Progenitor cell of endocrine pancreas (in vitro differentiated cells): ENCODE results near the gene CNTNAP2. TPM values are rescaled to one million over a fixed set of nuclear protein-coding genes. Genes with fewer than 3 reads are reported as not detected.

Source experiments
- DNase-seq: peaks from one replicate; pipeline ENCODE4 v3.0.0; 2021; ENCODE audit warnings: low spot score; ENCODE audit not compliant: unreplicated experiment
- H3K27ac Mint-ChIP-seq: 2 replicates; pipeline ENCODE4 v1.8.0; 2021; ENCODE audit warnings: mild to moderate bottlenecking, moderate library complexity, mixed read lengths
- H3K27me3 Mint-ChIP-seq: 2 replicates; pipeline ENCODE4 v1.8.0; 2021; ENCODE audit warnings: mixed read lengths
- H3K36me3 Mint-ChIP-seq: 2 replicates; pipeline ENCODE4 v1.8.0; 2022; ENCODE audit warnings: mixed read lengths; ENCODE audit not compliant: insufficient read depth
- H3K4me1 Mint-ChIP-seq: 2 replicates; pipeline ENCODE4 v1.8.0; 2021; ENCODE audit warnings: low read depth, mixed read lengths
- H3K4me3 Mint-ChIP-seq: 2 replicates; pipeline ENCODE4 v1.8.0; 2021; ENCODE audit warnings: low read depth, mild to moderate bottlenecking, moderate library complexity, mixed read lengths
- H3K9me3 Mint-ChIP-seq: 2 replicates; pipeline ENCODE4 v1.8.0; 2021; ENCODE audit warnings: low read depth, mixed read lengths
- total RNA-seq: library from RNA; stranded (reverse); gene quantifications from 2 replicates; pipeline ENCODE4 v1.2.1, GENCODE V29; 2021
- TF ChIP-seq, protein P1 (sequence below): fragments of 200-600 bp; sonication (generic); IDR thresholded peaks from one replicate; pipeline ENCODE4 v1.5.0; 2021; ENCODE audit warnings: antibody characterized with exemption, mild to moderate bottlenecking; ENCODE audit not compliant: unreplicated experiment

CNTNAP2 gene
- total RNA-seq, 1 donor from 2014 or later = 6.5 TPM

DNA sequence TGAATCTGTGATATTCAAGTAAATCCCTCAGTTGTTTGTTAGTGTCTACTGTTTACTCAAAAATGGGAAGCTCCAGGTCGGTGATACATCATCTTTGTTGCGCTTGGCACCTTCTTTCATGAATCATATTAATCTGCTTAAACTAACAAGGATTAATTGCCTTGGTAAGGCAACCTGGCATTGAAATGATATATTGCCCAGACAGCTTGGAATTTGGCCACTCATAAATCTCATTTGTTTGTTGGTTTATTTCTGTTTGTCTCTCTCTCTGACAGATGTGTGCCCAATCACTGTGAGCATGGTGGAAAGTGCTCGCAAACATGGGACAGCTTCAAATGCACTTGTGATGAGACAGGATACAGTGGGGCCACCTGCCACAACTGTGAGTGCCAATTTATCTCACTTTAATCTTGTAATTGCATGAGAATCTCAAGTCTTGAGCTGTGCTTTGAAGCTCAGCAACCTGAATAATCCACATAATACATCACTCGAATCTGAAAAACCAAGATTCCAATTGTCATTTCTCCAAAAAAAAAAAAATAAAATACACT is 1369.1 kb downstream of the CNTNAP2 start:
- H3K27me3 Mint-ChIP-seq = no peaks in the 10 kb centered on the region
- H3K4me3 Mint-ChIP-seq = no peak overlapping the region
- DNase-seq = no peak
- TF ChIP-seq, protein P1, sequence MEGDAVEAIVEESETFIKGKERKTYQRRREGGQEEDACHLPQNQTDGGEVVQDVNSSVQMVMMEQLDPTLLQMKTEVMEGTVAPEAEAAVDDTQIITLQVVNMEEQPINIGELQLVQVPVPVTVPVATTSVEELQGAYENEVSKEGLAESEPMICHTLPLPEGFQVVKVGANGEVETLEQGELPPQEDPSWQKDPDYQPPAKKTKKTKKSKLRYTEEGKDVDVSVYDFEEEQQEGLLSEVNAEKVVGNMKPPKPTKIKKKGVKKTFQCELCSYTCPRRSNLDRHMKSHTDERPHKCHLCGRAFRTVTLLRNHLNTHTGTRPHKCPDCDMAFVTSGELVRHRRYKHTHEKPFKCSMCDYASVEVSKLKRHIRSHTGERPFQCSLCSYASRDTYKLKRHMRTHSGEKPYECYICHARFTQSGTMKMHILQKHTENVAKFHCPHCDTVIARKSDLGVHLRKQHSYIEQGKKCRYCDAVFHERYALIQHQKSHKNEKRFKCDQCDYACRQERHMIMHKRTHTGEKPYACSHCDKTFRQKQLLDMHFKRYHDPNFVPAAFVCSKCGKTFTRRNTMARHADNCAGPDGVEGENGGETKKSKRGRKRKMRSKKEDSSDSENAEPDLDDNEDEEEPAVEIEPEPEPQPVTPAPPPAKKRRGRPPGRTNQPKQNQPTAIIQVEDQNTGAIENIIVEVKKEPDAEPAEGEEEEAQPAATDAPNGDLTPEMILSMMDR = no peak
- H3K9me3 Mint-ChIP-seq = no peaks in the 10 kb centered on the region
- H3K4me1 Mint-ChIP-seq = no peaks in the 10 kb centered on the region
- H3K36me3 Mint-ChIP-seq = no peaks in the 10 kb centered on the region
- no peak overlapping the region for H3K27ac Mint-ChIP-seq

DNA sequence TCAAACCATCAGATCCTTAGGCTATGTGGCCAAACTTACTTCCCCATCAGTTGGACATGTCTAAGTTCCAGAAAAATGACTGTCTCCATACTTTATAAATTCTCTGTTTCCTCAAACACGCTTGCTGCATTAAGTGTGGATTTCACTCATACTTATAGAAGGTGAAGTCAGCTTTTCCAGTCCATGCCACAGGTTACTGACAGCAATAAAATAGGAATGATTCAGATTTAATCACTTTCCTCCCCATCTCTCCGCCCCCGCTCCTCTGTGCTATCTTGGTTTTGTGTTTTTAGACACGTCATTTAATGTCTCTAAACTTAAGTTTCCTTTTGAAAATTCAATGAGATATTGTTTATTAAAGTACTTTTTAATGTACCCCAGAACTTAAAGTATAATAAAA is 1376.0 kb downstream of the CNTNAP2 start:
- TF ChIP-seq, protein P1 = no peak
- peaks cover 6% of the 10 kb centered on the region for H3K9me3 Mint-ChIP-seq
- no peaks in the 10 kb centered on the region for H3K27me3 Mint-ChIP-seq
- DNase-seq = no peak
- H3K4me1 Mint-ChIP-seq = no peaks in the 10 kb centered on the region
- no peak overlapping the region for H3K27ac Mint-ChIP-seq
- no peaks in the 10 kb centered on the region for H3K36me3 Mint-ChIP-seq
- H3K4me3 Mint-ChIP-seq = no peak overlapping the region

DNA sequence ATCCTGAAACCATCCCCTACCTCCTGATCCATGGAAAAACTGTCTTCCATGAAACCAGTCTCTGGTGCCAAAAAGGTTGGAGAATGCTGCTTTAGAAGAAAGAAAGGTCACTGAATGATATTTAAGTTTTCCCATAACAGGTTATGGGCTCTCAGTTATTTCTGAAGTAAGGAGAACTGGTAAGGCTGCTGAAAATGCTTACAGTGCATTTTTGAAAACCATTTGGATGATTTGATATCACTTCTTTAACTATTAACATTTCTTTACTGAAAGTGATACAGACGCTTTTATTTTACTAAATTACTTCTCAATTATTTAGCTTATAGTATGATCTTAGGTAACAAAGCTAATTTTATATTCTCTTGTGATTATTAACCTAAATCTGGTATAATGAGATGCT is 1379.6 kb downstream of the CNTNAP2 start:
- H3K4me3 Mint-ChIP-seq = no peak overlapping the region
- TF ChIP-seq, protein P1 = no peak
- no peak overlapping the region for H3K27ac Mint-ChIP-seq
- H3K9me3 Mint-ChIP-seq = peaks cover 4% of the 10 kb centered on the region
- H3K36me3 Mint-ChIP-seq = no peaks in the 10 kb centered on the region
- no peaks in the 10 kb centered on the region for H3K27me3 Mint-ChIP-seq
- no peaks in the 10 kb centered on the region for H3K4me1 Mint-ChIP-seq
- no peak for DNase-seq

DNA sequence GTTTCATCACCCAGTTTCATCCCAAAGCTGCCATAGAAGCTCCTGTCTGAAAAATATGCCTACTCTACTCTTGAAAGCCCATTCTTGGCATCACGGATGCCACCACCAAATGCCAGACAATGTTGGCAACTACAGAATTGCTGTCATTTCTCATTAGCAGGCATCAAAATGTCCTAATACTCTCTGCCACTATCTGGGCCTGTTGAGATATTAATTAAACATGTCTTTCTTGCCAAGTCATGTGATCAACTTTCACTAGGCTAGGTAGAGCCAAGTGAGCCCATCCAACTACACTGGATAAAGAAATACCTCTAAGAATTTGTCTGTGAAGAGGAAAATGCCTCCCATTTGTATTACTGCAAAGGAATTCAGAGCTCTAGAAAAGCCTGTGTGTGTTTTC is 1380.6 kb downstream of the CNTNAP2 start:
- Mint-ChIP-seq H3K27me3 (no peaks in the 10 kb centered on the region), H3K4me1 (no peaks in the 10 kb centered on the region), H3K4me3 (no peak overlapping the region), H3K36me3 (no peaks in the 10 kb centered on the region), H3K9me3 (peaks cover 3% of the 10 kb centered on the region), H3K27ac (no peak overlapping the region)
- TF ChIP-seq, protein P1 = no peak
- DNase-seq = no peak

DNA sequence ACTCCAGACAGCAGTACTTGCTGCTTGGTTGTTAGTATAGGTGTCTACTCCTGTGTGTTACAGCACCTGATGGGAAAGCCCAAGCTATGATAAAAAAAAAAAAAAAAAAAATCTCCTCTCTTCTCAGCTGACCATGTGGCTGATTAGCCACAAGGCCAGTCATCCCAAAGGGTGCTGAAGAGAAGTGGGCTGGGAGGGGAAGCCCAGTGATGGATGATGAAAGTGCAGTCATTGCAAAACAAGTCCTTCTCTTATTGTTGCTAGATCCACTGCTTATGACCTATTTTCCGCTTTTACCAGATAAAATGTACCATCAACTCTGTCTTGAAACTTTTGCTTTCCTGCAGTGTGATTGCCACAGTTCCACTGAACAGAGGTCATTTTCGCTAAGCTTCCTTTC is 1381.5 kb downstream of the CNTNAP2 start:
- no peak overlapping the region for H3K27ac Mint-ChIP-seq
- H3K9me3 Mint-ChIP-seq = peaks cover 3% of the 10 kb centered on the region
- TF ChIP-seq, protein P1 = no peak
- no peak overlapping the region for H3K4me3 Mint-ChIP-seq
- no peaks in the 10 kb centered on the region for H3K4me1 Mint-ChIP-seq
- DNase-seq = no peak
- H3K36me3 Mint-ChIP-seq = no peaks in the 10 kb centered on the region
- no peaks in the 10 kb centered on the region for H3K27me3 Mint-ChIP-seq
